Smooth muscle cell (in vitro differentiated cells): Measurements from ENCODE around the gene FAM227A. TPM values are rescaled to one million over a fixed set of nuclear protein-coding genes. Genes with fewer than 3 reads are reported as not detected.
A peak's percentile ranks its signal among the peaks of the same experiment; 100 is the strongest.

Experiments used
- DNase-seq: peaks from one replicate; lab custom pipeline; 2025; ENCODE audit not compliant: unreplicated experiment; lab: John Stamatoyannopoulos, UW
- H2AFZ ChIP-seq: fragments of 200-600 bp; sonication (generic); 2 replicates; pipeline ENCODE4 v1.6.0; 2016; ENCODE audit warnings: antibody characterized with exemption, low read depth, mild to moderate bottlenecking
- H3F3A ChIP-seq: fragments of 200-600 bp; sonication (generic); 2 replicates; pipeline ENCODE4 v1.6.0; 2017; ENCODE audit warnings: antibody characterized with exemption, low read depth
- H3K27ac ChIP-seq: fragments of 200-600 bp; sonication (generic); 2 replicates; pipeline ENCODE4 v1.5.1; 2016; ENCODE audit warnings: low read depth, mild to moderate bottlenecking
- H3K27me3 ChIP-seq: fragments of 200-600 bp; sonication (generic); 2 replicates; pipeline ENCODE4 v1.6.1; 2016; ENCODE audit warnings: low read depth, mild to moderate bottlenecking
- H3K36me3 ChIP-seq: fragments of 200-600 bp; sonication (generic); 2 replicates; pipeline ENCODE4 v1.5.1; 2016; ENCODE audit warnings: low read depth
- H3K4me1 ChIP-seq: fragments of 200-600 bp; sonication (generic); 2 replicates; pipeline ENCODE4 v1.5.1; 2016; ENCODE audit warnings: low read depth
- H3K4me2 ChIP-seq: fragments of 200-600 bp; sonication (generic); 2 replicates; pipeline ENCODE4 v1.6.0; 2016; ENCODE audit warnings: mild to moderate bottlenecking
- H3K4me3 ChIP-seq: fragments of 200-600 bp; sonication (generic); 2 replicates; pipeline ENCODE4 v1.5.1; 2016; ENCODE audit warnings: mild to moderate bottlenecking
- H3K79me2 ChIP-seq: fragments of 200-600 bp; sonication (generic); 2 replicates; pipeline ENCODE4 v1.6.0; 2016; ENCODE audit warnings: low read depth, mild to moderate bottlenecking
- H3K9ac ChIP-seq: fragments of 200-600 bp; sonication (generic); 2 replicates; pipeline ENCODE4 v1.6.0; 2016; ENCODE audit warnings: low read depth
- H3K9me3 ChIP-seq: fragments of 200-600 bp; sonication (generic); replicated peaks from 2 replicates; pipeline ENCODE4 v1.5.1; 2016; ENCODE audit warnings: low read depth
- H4K20me1 ChIP-seq: fragments of 200-600 bp; sonication (generic); 2 replicates; pipeline ENCODE4 v1.6.0; 2016; ENCODE audit warnings: low read depth
- WGBS: methylation state at CpG from one replicate; pipeline ENCODE4 v1.1.7; 2016; ENCODE audit warnings: low lambda C conversion rate; 5-methylcytosine and 5-hydroxymethylcytosine counted together
- polyA plus RNA-seq: library from polyadenylated mRNA; unstranded; fragments of >200 nt; fragmentation: Nextera tagmentation; extraction: Ambion mirVana; gene quantifications from 2 replicates; pipeline ENCODE4 v1.2.1, GENCODE V29; 2016
- total RNA-seq: library from RNA; depleted of rRNA; stranded (reverse); fragments of >200 nt; gene quantifications from 2 replicates; pipeline ENCODE4 v1.2.3, GENCODE V29; 2014
- TF ChIP-seq, protein P1 (sequence below): fragments of 200-600 bp; sonication (generic); IDR thresholded peaks from 2 replicates; pipeline ENCODE4 v1.5.1; 2017; ENCODE audit warnings: borderline replicate concordance, mild to moderate bottlenecking, antibody characterized with exemption; ENCODE audit not compliant: insufficient read depth, poor library complexity, severe bottlenecking

The FAM227A gene
- total and polyA plus RNA-seq, 2 experiments from 2014 or later: 1.5 to 4.9 TPM

DNA sequence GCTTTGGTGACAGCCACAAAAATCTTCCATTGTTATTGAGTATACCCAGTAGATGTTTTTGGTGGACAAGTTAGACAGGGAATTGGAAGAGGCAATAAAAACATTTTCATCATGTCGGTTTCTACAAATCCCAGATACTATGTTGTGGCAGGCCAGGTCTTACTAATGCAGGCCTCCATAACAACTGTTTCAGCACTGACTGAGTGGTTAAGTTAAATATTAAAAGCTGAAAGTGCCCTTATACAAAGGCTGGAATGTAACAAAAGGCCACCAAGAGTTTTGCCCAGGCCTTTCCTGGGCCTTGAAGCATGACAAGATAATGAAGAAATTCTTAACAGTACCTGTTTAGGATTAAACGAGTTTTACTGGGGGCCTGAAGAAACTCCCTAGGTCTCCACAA, 115.5 kb downstream of the FAM227A start:
- H3K27me3 ChIP-seq: no peaks in the 10 kb centered on the region
- no peak overlapping the region for H2AFZ ChIP-seq
- WGBS: 95% methylated on average over 2 of the region's 2 CpGs
- DNase-seq: no peak
- no peaks in the 10 kb centered on the region for H4K20me1 ChIP-seq
- H3K36me3 ChIP-seq: no peaks in the 10 kb centered on the region
- no peak overlapping the region for H3K4me3 ChIP-seq
- no peaks in the 10 kb centered on the region for H3K4me1 ChIP-seq
- no peak overlapping the region for H3K9ac ChIP-seq
- no peaks in the 10 kb centered on the region for H3K9me3 ChIP-seq
- TF ChIP-seq, protein P1, sequence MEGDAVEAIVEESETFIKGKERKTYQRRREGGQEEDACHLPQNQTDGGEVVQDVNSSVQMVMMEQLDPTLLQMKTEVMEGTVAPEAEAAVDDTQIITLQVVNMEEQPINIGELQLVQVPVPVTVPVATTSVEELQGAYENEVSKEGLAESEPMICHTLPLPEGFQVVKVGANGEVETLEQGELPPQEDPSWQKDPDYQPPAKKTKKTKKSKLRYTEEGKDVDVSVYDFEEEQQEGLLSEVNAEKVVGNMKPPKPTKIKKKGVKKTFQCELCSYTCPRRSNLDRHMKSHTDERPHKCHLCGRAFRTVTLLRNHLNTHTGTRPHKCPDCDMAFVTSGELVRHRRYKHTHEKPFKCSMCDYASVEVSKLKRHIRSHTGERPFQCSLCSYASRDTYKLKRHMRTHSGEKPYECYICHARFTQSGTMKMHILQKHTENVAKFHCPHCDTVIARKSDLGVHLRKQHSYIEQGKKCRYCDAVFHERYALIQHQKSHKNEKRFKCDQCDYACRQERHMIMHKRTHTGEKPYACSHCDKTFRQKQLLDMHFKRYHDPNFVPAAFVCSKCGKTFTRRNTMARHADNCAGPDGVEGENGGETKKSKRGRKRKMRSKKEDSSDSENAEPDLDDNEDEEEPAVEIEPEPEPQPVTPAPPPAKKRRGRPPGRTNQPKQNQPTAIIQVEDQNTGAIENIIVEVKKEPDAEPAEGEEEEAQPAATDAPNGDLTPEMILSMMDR: no peak
- H3F3A ChIP-seq: no peaks in the 10 kb centered on the region
- H3K79me2 ChIP-seq: no peaks in the 10 kb centered on the region
- no peak overlapping the region for H3K27ac ChIP-seq
- H3K4me2 ChIP-seq: no peak overlapping the region

DNA sequence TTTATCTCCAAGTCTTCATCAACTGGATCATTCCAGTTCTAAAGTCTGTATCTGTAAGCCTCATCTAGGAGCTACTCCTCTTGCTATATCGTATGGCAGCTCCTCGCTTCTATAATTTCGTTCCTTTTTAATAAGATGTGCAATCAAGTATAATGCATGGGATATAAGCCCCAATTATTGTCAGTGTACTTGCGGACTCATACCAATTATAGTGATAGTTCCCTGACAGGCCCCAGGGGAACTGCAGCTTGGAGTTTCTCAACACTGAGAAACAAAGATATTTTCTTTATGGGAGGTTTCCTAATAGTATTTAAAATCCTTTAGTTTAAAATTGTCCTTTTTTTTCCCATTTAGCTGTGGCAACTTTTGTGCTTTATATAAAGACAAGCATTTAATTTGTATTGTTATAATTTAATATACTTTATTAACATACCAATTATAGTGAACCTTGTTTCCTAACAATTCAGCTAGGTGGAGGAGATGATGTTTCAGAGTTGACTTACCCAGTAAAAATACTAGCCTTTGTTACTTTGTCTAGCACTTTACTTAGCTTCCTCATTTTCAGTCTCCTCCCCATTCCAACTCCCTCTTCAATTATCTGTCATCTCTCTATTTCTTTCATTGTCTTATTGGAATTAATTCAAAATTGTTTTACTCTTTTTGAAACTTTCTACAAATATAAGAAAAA, 124.8 kb downstream of the FAM227A start:
- Histone ChIP-seq H2AFZ (peak overlapping the region; percentile 86), H4K20me1 (no peaks in the 10 kb centered on the region), H3K4me3 (no peak overlapping the region), H3K27me3 (no peaks in the 10 kb centered on the region), H3K27ac (no peak overlapping the region), H3K9me3 (no peaks in the 10 kb centered on the region), H3K79me2 (no peaks in the 10 kb centered on the region), H3K4me1 (no peaks in the 10 kb centered on the region), H3K4me2 (peak overlapping the region; percentile 4), H3K36me3 (no peaks in the 10 kb centered on the region), H3K9ac (no peak overlapping the region), H3F3A (no peaks in the 10 kb centered on the region)
- DNase-seq: no peak
- TF ChIP-seq, protein P1: no peak
- 94% methylated on average over 4 of the region's 4 CpGs for WGBS

Other genes with a start within 250 kb of the FAM227A start
- 0.81 TPM in 1 of 2 replicates, not detected in the other for gene KCNJ4, start 201.2 kb downstream of the FAM227A start, total RNA-seq
- not detected in 2 replicates for gene KCNJ4, start 201.2 kb downstream of the FAM227A start, polyA plus RNA-seq
- 163 and 207 TPM in 2 replicates for gene KDELR3, start 188.3 kb downstream of the FAM227A start, total RNA-seq
- gene KDELR3, start 188.3 kb downstream of the FAM227A start, polyA plus RNA-seq: 198 and 252 TPM in 2 replicates
- 182 and 201 TPM in 2 replicates for gene DDX17, start 150.1 kb downstream of the FAM227A start, total RNA-seq
- 11.5 and 22.2 TPM in 2 replicates for gene DDX17, start 150.1 kb downstream of the FAM227A start, polyA plus RNA-seq
- gene DMC1, start 86.2 kb downstream of the FAM227A start, total RNA-seq: 0.13 and 0.81 TPM in 2 replicates
- 0.77 and 1.1 TPM in 2 replicates for gene DMC1, start 86.2 kb downstream of the FAM227A start, polyA plus RNA-seq
- gene CBY1, start 246 bp upstream of the FAM227A start, total RNA-seq: 12.3 and 16.4 TPM in 2 replicates
- 50.4 and 52.9 TPM in 2 replicates for gene CBY1, start 246 bp upstream of the FAM227A start, polyA plus RNA-seq
- gene TOMM22, start 25.6 kb upstream of the FAM227A start, total RNA-seq: 57.5 and 63.3 TPM in 2 replicates
- gene TOMM22, start 25.6 kb upstream of the FAM227A start, polyA plus RNA-seq: 64.7 and 71.2 TPM in 2 replicates
- 38.9 and 41.1 TPM in 2 replicates for gene JOSD1, start 44.6 kb upstream of the FAM227A start, total RNA-seq
- gene JOSD1, start 44.6 kb upstream of the FAM227A start, polyA plus RNA-seq: 6.2 and 12.5 TPM in 2 replicates
- gene GTPBP1, start 49.6 kb upstream of the FAM227A start, total RNA-seq: 15.8 and 25.3 TPM in 2 replicates
- 23.7 and 24.3 TPM in 2 replicates for gene GTPBP1, start 49.6 kb upstream of the FAM227A start, polyA plus RNA-seq
- 59.1 and 60.6 TPM in 2 replicates for gene SUN2, start 99.6 kb upstream of the FAM227A start, total RNA-seq
- 71.7 and 81.9 TPM in 2 replicates for gene SUN2, start 99.6 kb upstream of the FAM227A start, polyA plus RNA-seq
- gene DNAL4, start 137.8 kb upstream of the FAM227A start, total RNA-seq: 13.5 and 16.7 TPM in 2 replicates
- gene DNAL4, start 137.8 kb upstream of the FAM227A start, polyA plus RNA-seq: 29.7 and 33.5 TPM in 2 replicates
- 1.3 and 2.0 TPM in 2 replicates for gene NPTXR, start 187.6 kb upstream of the FAM227A start, total RNA-seq
- 3.2 and 3.9 TPM in 2 replicates for gene NPTXR, start 187.6 kb upstream of the FAM227A start, polyA plus RNA-seq
- 11.6 and 13.5 TPM in 2 replicates for gene CBX6, start 215.8 kb upstream of the FAM227A start, total RNA-seq
- 23.9 and 27.4 TPM in 2 replicates for gene CBX6, start 215.8 kb upstream of the FAM227A start, polyA plus RNA-seq